K562 treated with DMSO at 1 percent for 4 hours (cell line): Measurements from ENCODE around the gene PCLAF. TPM values are rescaled to one million over a fixed set of nuclear protein-coding genes. Genes with fewer than 3 reads are reported as not detected.

Experiments
- total RNA-seq: library from RNA; unstranded; fragments of 300-600 nt; gene quantifications from 2 replicates; pipeline ENCODE4 v1.2.3, GENCODE V29; 2022; ENCODE audit not compliant: insufficient read depth

The PCLAF gene
- 54.4 and 88.0 TPM in 2 replicates for total RNA-seq

GRCh38 chr15:64381000-64381751 lies at the start of gene PCLAF:
Gene PCLAF, minus strand, starts transcription at chr15:64381441. Its CDS starts 70 bp downstream, at chr15:64381371.

GRCh38 chr15:64387562-64388168 lies 6.4 kb upstream of the PCLAF start, which contains the start of gene TRIP4:
Gene TRIP4, plus strand, starts transcription at chr15:64387836. Its CDS starts 28 bp downstream, at chr15:64387864.

GRCh38 chr15:64355944-64356709 lies 25.1 kb downstream of the PCLAF start, which contains the start of gene CSNK1G1:
Gene CSNK1G1, minus strand, starts transcription at chr15:64356173. Its CDS starts 55,674 bp downstream, at chr15:64300499.

Other genes starting within 250 kb of the PCLAF start
- 0.80 and 0.98 TPM in 2 replicates for gene SNX22, start 229.7 kb downstream of the PCLAF start, total RNA-seq
- gene PPIB, start 218.4 kb downstream of the PCLAF start, total RNA-seq: 507 and 567 TPM in 2 replicates
- 6.3 and 6.9 TPM in 2 replicates for gene CSNK1G1, start 25.3 kb downstream of the PCLAF start, total RNA-seq
- gene TRIP4, start 6.4 kb upstream of the PCLAF start, total RNA-seq: 15.4 and 17.1 TPM in 2 replicates
- gene ZNF609, start 79.1 kb upstream of the PCLAF start, total RNA-seq: 12.8 and 16.8 TPM in 2 replicates